Right renal pelvis (tissue), 4 donors: ENCODE results near the gene SLX4IP. TPM values are rescaled to one million over a fixed set of nuclear protein-coding genes. Genes with fewer than 3 reads are reported as not detected.
"Not testable (repeated sequence)": the region's sequence is repeated elsewhere in the genome, so short reads cannot be mapped to it uniquely, and the experiment has no call there.

Experiments used
- DNase-seq, 4 donors: peaks; one replicate each; pipeline ENCODE4 v3.0.0-alpha.2; 2013; ENCODE audit warnings: low read depth in 4 of 4, low spot score in 3 of 4, missing footprints in 1 of 4
- polyA plus RNA-seq, 4 donors: library from polyadenylated mRNA; unstranded; fragments of 120-200 nt; gene quantifications; one replicate each; pipeline ENCODE4 v1.2.1, GENCODE V29; 2013; ENCODE audit not compliant: insufficient read length in 4 of 4

The SLX4IP gene
- polyA plus RNA-seq = 1 to 10 TPM; 6.8 to 9.5 (median 7.2) TPM

DNA sequence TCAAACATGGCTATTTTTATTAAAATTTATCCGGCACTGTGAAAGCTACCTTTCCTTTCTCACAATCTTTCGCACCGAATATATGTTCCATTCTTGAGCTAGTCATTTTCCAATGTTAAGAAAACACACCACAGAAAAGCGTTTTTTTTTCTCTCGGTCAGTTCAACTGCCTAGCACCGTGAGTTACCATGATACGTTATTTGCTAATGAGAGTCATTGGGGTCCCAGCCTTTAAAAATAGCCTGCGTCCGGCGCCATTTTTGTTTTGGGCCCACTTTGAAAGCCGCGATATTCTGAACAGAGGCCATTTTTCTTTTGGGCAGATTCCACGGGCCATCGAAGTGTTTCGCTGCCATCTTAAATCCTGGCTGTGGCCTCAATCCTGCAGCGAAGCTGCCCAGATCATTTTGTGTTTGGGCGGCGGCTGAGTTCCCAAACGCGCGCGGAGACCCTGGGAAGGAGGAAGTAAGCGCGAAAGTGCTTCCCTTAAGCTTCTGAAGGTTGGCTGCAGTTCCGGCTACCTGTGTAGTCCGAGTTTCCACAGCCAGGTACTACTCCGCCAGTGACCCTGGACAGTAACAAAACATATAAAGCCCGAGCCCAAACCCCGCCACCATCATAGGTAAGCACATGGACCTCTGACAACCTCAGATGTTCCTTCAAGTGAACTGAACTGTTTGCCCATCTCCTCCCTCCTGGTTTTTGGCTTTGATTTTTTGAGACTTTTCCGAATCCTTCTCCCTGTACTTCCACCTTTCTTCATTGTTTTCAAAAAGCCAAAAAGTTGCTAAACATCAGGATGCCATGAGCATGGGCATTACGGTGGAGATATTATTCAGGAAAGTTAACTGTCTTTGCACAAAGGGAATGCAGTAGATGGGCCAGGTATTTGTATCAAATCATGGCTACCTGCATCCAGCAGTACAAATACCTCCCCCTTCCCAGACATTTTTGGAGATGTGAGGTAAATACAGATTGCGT, at the start of gene SLX4IP:
TSS of gene SLX4IP (plus strand) at position 474 of the 981 bp plus-strand sequence. CDS start 22,900 bp downstream, outside the sequence.
- peak; percentile 88 to 98 (median 94) for DNase-seq

- no peak for DNase-seq
These were observed 49.1 kb upstream of the SLX4IP start for GRCh38 chr20:10385850-10386544.

DNA sequence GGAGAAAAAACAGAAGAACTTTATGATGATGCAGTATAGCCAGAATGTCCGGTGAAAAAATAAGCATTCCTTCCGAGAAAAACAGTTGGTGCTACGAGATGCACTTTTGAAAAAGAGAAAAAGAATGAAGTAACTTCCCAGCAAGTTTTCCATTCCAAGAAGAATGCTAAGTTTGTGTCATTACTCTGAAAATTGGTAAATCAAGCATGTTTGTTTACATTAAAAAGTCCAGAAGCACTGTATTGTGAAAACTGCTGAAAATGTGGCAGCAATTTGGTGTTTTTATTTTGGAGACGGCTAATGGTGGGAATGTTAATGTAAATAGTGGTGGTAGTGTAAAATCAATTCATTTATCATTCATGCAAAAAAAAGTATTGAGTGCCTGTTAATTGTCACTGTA, 47.4 kb upstream of the SLX4IP start:
- DNase-seq = no peak

GRCh38 chr20:10388597-10388996, 46.5 kb upstream of the SLX4IP start:
- no peak for DNase-seq

DNA sequence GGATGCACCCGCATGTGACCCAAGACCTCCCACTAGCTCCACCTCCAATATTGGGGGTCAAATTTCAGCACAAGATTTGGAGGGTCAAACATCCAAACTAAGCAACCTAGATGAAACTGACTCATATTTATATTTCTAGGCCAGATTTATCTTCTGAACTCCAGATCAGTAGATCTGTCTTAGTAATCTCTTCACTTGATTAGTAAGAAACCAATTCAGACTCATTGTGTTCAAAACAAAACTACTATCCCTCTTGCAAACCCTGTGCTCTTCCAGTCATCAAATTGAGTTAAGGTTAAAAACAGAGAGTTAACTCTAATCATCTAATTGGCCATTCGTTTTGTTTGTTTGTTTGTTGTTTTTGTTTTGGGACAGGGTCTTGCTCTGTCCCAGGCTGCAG, 44.4 kb upstream of the SLX4IP start:
- DNase-seq = no peak

DNA sequence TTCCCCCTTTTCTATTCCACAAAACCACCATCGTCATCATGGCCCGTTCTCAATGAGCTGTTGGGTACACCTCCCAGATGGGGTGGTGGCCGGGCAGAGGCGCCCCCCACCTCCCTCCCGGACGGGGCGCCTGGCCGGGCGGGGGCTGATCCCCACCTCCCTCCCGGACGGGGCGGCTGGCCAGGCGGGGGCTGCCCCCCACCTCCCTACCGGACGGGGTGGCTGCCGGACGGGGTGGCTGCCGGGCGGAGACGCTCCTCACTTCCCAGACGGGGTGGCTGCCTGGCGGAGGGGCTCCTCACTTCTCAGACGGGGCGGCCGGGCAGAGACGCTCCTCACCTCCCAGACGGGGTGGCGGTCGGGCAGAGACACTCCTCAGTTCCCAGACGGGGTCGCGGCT, 40.4 kb upstream of the SLX4IP start:
- not testable (repeated sequence) for DNase-seq

DNA sequence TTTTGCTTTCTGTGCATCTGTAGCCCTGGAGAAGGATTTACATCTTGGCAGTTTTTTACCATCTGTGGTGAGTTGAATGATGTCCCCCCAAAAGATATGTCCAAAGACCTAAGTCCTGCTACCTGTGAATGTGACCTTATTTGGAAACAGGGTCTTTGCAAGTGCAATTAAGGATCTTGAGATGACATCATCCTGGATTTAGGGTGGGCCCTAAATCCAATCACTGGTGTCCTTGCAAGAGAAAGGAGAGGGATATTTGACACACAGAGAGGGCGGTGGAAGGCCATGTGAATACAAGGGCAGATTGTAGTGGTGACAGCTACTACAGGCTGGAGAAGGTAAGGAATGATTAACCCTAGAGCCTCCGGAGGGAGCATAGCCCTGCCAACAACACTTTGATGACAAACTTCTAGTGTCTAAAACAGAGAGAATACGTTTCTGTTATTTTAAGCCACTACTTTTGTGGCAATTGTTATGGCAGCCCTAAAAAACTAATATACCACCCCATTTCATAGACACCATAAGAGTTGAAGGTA, 36.2 kb upstream of the SLX4IP start:
- no peak for DNase-seq

DNA sequence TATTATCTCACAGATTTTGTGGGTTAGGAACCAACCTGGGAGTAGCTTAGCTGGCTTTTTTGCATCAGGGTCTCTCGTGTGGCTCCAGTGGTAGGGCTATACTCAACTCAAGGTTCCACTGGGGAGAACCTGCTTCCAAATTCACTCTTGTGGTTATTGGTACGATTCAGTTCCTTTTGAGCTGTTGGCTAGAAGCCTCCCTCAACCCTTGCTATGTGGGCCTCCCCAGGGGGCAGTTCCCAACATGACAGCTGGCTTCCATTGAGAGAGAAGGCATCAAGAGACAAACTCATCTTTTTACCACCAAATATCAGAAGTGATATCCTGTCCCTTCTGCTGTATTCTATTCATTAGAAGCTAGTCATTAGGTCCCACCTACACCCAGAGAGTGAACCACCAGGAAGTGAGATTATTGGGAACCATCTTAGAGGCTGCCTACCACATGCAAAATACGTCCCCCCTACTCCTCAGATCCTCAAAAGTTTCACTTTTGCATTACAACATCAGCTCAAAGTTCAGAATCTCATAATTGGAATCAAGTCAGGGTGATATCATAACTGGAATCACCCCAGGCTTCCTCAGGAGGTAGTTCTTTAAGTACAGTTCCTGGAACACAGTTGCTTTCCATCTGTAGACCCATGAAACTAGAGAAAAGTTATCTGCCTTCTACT, 32.0 kb upstream of the SLX4IP start:
- DNase-seq = no peak

DNA sequence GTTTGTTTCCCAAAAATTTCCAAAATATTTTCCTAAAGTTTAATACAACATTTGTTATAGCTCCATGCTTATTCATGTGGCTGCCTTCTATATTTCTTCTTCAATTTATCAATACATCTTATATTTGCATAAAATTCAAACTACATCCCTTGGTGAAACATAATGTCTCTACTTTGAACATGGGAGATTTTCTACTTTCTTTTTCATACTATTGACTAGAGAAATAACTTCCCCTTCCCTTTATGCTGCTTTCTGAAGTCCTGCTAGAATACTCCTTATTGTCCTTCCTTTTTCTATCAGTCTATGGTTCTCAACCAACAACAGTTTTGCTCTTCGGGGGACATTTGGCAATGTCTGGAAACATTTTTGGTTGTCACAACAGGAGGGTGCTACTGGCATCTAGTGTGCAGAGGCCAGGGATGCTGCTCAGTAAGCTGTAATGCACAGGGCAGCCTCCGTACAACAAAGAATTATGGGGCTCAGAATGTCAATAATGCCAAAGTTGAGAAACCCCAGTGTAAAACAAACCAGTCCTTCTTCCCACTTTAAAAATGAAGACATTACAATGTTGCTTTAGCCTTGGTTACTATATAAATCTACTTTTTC, 31.0 kb upstream of the SLX4IP start:
- no peak for DNase-seq

DNA sequence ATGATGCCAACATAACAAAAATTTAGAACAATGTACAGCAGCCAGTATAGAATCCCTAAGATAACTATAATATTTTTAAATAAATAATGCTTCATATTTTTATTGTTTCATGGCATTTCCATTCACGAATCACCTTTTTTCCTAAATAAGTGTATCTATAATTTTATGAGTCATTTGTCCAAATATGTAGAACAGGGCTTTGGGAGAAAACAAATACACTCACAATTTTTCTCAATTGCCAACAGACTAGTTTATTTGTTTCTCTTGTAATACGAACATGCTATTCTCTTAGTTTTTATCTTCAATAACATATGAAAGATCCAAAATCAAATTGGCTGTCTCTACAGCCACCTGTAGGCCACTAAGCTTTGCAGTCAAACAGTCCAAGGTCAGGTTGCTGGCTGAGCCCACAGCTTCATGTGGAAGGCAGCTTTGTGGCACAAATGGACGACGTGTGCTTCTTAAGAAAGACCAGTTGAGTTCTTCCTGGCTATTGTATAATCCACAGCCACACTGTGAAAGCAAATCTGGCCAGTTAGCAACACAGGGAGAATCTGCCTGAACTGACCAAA, 30.1 kb upstream of the SLX4IP start:
- no peak for DNase-seq

GRCh38 chr20:10408108-10408813, 26.8 kb upstream of the SLX4IP start:
- no peak for DNase-seq

GRCh38 chr20:10411673-10412072, 23.4 kb upstream of the SLX4IP start:
- DNase-seq = no peak

DNA sequence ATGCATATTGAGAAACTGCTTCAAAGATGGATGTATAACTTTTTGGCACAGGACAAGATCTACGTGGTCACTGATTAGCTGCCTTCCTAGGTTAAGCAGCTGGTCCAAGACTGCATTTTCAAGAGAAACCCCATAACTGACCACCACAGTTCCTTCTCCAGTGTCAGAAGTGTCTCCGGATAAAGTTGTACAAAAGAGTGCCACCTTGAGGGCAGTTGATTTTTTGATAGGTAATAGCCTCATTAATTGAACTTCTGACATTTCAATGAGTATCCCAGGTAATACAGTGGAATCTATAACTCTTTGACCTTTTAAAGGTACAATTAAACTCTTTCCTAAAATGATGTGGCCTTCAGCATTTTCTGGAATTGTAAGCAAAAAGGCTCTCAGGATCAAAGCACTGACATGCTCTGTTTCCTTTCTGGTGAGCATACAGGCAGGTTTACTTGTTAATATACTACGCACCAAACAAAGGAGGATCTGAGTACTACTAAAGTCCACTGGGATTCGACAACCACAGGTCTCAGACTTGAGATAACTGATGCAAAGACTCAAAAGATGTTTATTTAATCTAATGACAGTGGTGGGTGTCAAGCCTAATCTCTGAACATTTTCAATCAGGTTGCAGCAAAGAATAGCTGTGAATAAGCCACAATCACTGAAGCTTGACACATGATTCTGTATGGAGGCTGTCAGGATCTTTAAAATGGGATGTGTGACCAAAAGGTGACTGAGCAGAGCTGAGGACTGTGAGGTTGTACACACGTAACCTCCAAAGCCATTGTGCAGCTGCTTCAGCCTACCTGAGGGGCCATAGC, 22.3 kb upstream of the SLX4IP start:
- no peak for DNase-seq

GRCh38 chr20:10415013-10415650, 20.0 kb upstream of the SLX4IP start:
- DNase-seq = no peak

- DNase-seq = not testable (repeated sequence)
These were observed 17.9 kb upstream of the SLX4IP start for GRCh38 chr20:10417218-10417617.

DNA sequence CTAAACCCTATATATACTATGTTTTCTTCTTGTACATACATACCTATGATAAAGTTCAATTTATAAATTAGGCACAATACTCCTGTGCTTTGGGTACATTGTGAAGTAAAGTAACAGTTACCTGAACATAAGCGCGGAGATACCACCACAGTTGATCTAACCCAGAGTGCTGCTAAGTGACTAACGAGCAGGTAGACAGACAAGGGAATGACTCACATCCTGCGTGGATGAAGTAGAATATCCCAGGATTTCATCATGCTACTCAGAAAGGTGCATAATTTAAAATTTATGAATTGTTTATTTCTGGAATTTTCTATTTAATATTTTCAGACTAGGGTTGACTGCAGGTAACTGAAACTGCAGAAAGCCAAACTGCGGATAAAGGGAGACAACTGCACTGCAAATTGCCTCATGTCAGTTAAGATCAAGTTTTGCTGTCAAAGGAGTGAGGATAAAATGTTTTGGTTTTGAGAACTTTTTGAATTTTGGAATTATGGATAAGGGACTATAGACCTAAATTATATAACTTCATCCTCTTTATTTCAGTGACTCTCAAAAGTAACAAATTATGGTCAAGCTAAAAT, 15.5 kb upstream of the SLX4IP start:
- DNase-seq = no peak

- DNase-seq = no peak
These were observed 11.4 kb upstream of the SLX4IP start for GRCh38 chr20:10423735-10424134.
